BE2C (cell line): ENCODE data around the gene ASIP.
"Not testable (repeated sequence)": the region's sequence is repeated elsewhere in the genome, so short reads cannot be mapped to it uniquely, and the experiment has no call there.

Experiments used
- DNase-seq: peaks from one replicate; pipeline ENCODE4 v3.0.0-alpha.2; 2020
- H3K27me3 ChIP-seq: fragments of 250-450 bp; sonication (Bioruptor Pico); 2 replicates; pipeline ENCODE4 v1.5.1; 2020; ENCODE audit warnings: mild to moderate bottlenecking
- H3K36me3 ChIP-seq: fragments of 250-450 bp; sonication (Bioruptor Pico); 2 replicates; pipeline ENCODE4 v1.5.1; 2020; ENCODE audit warnings: mild to moderate bottlenecking
- H3K4me1 ChIP-seq: fragments of 250-450 bp; sonication (Bioruptor Pico); 2 replicates; pipeline ENCODE4 v1.5.1; 2020
- H3K4me3 ChIP-seq: 2 replicates; pipeline ENCODE4 v1.5.1; 2011; ENCODE audit warnings: low read depth, low read length
- H3K9me3 ChIP-seq: fragments of 250-450 bp; sonication (Bioruptor Pico); 2 replicates; pipeline ENCODE4 v1.5.1; 2020
- TF ChIP-seq, protein P1 (sequence below): IDR thresholded peaks from 2 replicates; pipeline ENCODE4 v1.5.1; 2012; ENCODE audit warnings: mild to moderate bottlenecking, low read depth, low read length

Gene ASIP

DNA sequence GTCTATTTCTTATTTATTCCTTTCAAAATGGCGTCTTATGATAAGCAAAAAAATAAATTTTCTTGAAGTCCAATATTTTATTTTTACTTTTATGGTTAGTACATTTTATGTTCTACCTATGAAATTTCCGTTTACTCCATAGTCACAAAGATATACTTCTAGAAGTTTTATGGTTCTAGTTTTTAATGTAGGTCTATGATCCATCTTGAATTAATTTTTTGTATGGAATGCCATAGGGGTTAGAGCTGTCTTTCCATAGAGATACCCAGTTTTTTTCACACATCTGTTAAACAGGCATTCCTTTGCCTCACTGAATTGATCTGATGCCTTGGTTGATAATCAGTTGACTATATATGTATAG, 24.9 kb upstream of the ASIP start:
- no peaks in the 10 kb centered on the region for H3K27me3 ChIP-seq
- TF ChIP-seq, protein P1, sequence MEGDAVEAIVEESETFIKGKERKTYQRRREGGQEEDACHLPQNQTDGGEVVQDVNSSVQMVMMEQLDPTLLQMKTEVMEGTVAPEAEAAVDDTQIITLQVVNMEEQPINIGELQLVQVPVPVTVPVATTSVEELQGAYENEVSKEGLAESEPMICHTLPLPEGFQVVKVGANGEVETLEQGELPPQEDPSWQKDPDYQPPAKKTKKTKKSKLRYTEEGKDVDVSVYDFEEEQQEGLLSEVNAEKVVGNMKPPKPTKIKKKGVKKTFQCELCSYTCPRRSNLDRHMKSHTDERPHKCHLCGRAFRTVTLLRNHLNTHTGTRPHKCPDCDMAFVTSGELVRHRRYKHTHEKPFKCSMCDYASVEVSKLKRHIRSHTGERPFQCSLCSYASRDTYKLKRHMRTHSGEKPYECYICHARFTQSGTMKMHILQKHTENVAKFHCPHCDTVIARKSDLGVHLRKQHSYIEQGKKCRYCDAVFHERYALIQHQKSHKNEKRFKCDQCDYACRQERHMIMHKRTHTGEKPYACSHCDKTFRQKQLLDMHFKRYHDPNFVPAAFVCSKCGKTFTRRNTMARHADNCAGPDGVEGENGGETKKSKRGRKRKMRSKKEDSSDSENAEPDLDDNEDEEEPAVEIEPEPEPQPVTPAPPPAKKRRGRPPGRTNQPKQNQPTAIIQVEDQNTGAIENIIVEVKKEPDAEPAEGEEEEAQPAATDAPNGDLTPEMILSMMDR, result no peak
- DNase-seq, result no peak
- H3K4me1 ChIP-seq, result peaks cover 6% of the 10 kb centered on the region
- no peaks in the 10 kb centered on the region for H3K9me3 ChIP-seq
- peak overlapping the region; percentile 60 for H3K4me3 ChIP-seq
- H3K36me3 ChIP-seq, result no peaks in the 10 kb centered on the region

DNA sequence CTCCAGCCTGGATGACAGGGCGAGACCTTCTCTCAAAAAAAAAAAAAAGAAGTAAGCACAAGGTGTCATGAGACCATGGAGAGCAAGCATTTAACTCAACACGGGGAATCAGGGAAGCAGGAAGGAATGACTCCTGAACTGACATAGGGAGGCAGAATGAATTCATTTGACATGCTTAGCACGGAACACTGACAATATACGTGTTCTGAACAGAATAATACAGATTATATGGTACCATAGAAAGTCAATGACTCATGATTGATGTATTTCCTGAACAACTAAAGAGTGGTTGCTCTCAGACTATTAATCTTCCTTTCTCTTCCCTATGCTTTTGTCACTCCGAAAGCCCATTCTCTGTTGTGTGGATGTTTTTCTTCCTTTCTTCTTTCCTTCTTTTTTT, 20.7 kb upstream of the ASIP start:
- no peaks in the 10 kb centered on the region for H3K36me3 ChIP-seq
- H3K4me1 ChIP-seq, result peaks cover 6% of the 10 kb centered on the region
- H3K27me3 ChIP-seq, result no peaks in the 10 kb centered on the region
- TF ChIP-seq, protein P1, result no peak
- no peak for DNase-seq
- H3K9me3 ChIP-seq, result no peaks in the 10 kb centered on the region
- no peak overlapping the region for H3K4me3 ChIP-seq

DNA sequence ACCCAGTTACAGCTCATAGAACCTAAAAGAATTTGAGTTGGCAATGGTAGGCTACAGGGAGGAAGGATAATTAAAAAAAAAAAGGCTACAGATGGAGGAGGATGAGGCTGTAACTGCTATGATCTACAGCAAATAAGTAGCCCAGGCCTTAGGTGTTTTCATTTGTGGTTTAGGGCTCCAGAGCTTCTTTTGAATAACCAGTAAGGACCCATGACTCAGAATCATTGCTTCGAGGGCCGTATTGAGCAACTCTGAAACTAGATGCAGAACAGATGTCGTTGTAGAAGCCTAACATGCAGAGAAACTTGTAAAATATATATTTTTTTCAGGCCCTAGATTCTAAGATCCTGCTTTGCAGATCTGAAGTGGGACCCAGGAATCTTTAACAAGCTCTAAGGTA, 19.0 kb upstream of the ASIP start:
- Histone ChIP-seq H3K9me3 (no peaks in the 10 kb centered on the region), H3K4me1 (no peaks in the 10 kb centered on the region), H3K4me3 (no peak overlapping the region), H3K27me3 (no peaks in the 10 kb centered on the region), H3K36me3 (no peaks in the 10 kb centered on the region)
- TF ChIP-seq, protein P1, result no peak
- DNase-seq, result no peak

DNA sequence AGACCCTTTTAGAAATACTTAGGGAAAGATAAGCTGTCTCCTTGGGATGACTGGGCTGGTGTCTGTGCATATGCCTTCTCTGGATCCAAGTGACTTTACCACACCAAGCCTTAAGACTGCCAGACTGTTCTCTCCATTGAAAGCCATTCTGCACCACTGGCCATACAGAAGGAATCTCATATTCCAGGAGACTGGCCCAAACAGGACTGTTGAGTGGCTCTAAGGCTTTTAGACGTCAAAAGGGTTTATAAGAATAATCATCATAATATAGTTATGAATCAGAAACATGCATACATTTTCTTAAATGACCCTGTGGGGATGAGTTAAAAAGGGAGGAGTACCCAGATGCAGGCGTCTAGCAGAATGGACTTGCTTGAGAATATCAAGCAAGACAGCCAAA, 17.0 kb upstream of the ASIP start:
- H3K4me3 ChIP-seq, H3K36me3 ChIP-seq, DNase-seq, H3K27me3 ChIP-seq, H3K9me3 ChIP-seq, H3K4me1 ChIP-seq: not testable (repeated sequence)

DNA sequence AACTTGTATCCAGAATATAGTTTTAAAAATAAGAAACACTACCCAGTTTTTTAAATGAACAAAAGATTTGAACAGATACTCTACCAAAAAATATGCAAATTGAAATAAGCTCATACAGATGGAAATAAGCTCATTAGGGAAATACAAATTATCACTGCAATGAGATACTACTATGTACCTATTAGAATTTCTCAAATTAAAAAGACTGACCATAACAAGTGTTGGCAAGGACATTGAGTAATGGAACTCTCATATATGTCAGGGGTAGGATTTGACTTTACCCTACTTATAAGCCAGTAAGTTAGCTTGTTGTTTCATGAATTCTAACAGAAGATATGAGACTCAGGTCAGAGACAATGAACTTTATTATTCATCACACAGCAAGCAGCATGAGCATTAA, 9.6 kb upstream of the ASIP start:
- H3K4me1 ChIP-seq, result no peaks in the 10 kb centered on the region
- no peak for DNase-seq
- no peaks in the 10 kb centered on the region for H3K36me3 ChIP-seq
- H3K9me3 ChIP-seq, result no peaks in the 10 kb centered on the region
- no peaks in the 10 kb centered on the region for H3K27me3 ChIP-seq
- TF ChIP-seq, protein P1, result no peak
- no peak overlapping the region for H3K4me3 ChIP-seq

DNA sequence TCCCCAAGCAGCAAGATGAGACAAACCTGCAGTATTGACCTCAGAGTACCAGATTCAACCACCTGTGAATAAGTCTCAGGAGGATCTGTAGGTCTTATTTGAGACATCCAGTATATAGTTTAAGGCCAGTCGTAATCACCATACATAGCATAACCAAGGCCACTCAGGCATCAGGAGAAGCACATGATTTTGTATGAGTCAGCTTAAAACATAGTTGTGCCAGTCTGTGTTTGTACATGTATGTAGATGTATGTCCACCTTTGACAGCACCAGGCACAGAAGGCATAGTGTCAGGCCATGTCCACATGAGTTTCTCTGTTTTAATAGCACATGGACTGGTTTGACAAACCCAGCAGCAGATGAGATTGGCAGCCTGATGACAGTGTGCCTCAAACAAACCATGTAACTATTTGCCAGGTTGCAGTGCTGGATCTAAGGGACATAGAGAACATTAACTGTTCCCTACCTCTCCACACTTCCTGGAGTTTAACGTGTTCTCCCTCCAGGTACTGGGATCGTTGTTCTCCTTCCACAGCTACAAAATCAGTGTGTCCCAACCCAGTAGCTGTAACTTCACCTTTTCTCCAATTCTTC, 8.6 kb upstream of the ASIP start:
- Histone ChIP-seq H3K27me3 (no peaks in the 10 kb centered on the region), H3K4me1 (no peaks in the 10 kb centered on the region), H3K9me3 (no peaks in the 10 kb centered on the region), H3K4me3 (no peak overlapping the region), H3K36me3 (no peaks in the 10 kb centered on the region)
- TF ChIP-seq, protein P1, result no peak
- no peak for DNase-seq

DNA sequence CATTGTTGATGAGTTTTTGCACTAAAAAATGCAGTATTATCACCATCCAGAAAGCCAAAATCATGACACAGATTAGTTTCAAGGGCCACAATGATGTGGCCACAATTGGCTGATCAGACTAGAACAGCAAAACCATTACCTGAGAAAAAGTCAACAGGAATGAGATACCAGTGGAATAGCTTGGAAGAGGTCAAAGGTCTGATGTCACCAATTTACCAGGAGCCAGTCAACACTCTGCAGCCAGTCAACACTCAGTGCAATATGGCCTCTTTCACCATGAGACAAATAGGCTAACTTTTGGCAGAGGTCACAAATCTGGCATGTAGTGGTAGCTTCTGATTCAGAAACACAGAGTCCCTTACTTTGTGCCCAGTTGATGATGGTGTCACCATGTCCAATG, 7.5 kb upstream of the ASIP start:
- Histone ChIP-seq H3K27me3 (no peaks in the 10 kb centered on the region), H3K36me3 (no peaks in the 10 kb centered on the region), H3K9me3 (no peaks in the 10 kb centered on the region), H3K4me1 (no peaks in the 10 kb centered on the region), H3K4me3 (no peak overlapping the region)
- TF ChIP-seq, protein P1, result no peak
- no peak for DNase-seq
